ENCODE data around the gene IRAK2.

DNA sequence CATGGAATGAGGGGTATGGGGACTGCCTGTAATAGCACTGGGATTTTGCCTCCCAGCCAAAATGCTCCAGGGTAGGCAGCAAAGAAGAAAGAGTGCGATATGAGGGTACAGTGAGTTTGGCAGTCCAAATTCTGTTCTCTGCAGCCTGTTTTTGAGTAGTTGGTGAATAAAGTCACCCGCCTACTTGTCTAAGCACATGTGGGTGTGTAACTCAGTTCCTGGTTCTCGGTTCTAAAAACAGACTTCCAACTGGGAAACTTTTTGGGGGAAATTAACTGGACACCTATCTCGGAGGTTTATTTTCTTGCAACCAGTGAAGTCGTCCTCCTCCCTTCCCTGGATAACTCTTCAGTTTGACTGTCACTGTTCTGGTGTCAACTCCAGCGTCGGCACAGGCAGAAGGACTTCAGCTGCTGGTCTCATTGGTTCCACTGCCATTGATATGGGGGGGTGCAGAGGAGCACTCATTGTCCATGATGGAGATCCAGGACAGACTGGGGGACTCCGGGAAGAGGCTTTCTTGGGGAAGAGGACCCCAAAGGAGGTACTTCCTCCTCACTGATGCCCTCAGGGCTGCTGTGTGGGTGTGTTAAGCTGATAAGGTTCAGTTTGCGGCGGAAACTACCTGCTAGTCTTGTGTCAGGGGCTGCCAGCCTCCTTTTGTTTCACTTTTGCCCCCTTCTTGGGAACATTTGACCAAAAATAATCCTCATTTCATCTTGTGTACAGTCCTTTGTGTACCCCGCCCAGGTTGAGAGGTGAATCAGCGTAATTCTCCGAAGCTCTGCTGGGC lies 114.9 kb downstream of the IRAK2 start:
- TF ChIP-seq, protein P1, sequence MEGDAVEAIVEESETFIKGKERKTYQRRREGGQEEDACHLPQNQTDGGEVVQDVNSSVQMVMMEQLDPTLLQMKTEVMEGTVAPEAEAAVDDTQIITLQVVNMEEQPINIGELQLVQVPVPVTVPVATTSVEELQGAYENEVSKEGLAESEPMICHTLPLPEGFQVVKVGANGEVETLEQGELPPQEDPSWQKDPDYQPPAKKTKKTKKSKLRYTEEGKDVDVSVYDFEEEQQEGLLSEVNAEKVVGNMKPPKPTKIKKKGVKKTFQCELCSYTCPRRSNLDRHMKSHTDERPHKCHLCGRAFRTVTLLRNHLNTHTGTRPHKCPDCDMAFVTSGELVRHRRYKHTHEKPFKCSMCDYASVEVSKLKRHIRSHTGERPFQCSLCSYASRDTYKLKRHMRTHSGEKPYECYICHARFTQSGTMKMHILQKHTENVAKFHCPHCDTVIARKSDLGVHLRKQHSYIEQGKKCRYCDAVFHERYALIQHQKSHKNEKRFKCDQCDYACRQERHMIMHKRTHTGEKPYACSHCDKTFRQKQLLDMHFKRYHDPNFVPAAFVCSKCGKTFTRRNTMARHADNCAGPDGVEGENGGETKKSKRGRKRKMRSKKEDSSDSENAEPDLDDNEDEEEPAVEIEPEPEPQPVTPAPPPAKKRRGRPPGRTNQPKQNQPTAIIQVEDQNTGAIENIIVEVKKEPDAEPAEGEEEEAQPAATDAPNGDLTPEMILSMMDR (IDR thresholded peaks at IDR 0.05): no peak
- TF ChIP-seq POLR2A (IDR thresholded peaks at IDR 0.05): no peak
- TF ChIP-seq EP300 (IDR thresholded peaks at IDR 0.05): no peak
